Femur (tissue), 1 donor: ENCODE data around the gene CISH.

Source experiments
- DNase-seq: peaks from one replicate; pipeline ENCODE4 v3.0.0-alpha.2; 2017

Gene CISH

DNA sequence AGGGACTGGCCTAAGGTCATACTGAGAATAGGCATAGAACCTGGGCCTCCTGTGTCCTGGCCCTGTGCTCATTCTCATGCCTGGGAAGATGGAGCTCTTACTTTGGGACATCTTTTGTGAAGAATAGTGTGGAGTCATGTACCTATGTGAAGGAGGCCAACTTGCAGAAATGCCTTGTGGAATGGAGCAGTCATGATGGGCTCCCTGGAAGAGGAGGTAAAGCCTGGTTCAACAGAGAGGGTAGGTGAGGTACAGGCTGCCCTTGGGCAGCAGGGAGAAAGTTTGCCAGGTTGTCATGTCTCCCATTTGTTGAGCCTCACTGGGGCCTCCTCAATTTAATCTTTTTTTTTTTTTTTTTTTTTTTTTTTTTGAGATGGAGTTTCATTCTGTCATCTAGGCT, 23.5 kb upstream of the CISH start:
- no peak for DNase-seq

DNA sequence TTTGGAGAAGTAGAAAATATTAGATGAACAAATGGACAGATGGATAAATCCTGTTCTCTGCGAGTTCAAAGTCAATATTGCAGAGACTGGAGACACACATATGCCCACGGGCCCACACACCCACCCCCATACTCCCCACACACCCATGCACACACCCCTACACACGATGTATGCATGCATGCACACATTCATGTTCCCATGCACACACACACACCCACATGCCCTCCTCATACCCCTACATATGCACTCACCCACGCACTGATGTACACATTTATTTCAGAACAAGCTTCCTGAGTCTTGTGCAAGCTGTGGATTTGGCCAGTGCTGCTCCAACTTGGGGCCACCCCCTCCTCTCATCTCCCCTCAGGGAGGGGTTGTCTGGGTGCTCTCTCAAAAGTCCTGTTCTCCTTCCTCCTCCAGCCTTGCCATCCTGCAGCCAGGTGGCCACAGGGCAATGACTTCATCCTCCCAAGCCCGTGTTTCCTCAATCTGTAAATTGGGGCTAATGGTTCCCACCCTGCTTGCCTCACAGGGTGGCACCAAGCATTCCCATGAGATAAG, 21.7 kb upstream of the CISH start:
- DNase-seq, result no peak

DNA sequence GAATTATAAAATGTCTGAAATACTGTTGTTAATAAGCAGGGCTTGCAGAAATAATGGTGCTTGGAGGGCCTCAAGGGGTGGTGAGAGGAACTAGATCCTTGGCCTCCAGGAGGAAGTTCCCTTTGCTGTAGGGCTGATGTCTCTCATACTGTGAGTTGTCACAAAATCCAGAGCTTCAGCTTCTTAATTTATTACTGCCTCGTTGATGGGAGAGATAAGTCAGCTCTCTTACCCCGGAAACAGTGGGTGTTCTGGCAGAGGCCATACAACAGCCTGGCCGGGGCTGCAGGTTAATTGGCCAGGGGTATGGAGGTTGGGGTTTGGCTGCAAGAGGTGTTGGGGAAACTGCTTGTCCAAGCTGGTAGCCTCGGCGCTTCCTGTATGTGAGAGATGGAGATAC, 20.9 kb upstream of the CISH start:
- DNase-seq, result no peak

DNA sequence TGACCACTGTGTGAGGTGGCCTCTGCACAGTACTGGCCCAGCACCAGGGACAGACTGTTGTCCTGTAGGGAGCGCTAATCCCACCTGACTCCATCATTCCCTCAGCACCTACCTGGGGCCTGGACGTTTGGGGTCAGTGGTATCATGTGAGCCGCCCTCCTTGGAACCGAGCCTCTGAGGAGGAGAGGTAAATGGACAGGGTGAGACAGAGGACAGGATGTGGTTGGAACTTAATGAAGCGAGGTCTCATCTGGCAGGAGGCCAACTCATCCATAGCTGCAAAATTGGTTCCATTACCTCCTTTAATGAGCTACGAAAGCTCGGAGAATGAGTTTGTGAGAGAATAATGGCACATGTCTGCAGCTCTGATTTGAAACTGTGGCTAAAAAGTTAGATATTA, 19.3 kb upstream of the CISH start:
- DNase-seq, result no peak

DNA sequence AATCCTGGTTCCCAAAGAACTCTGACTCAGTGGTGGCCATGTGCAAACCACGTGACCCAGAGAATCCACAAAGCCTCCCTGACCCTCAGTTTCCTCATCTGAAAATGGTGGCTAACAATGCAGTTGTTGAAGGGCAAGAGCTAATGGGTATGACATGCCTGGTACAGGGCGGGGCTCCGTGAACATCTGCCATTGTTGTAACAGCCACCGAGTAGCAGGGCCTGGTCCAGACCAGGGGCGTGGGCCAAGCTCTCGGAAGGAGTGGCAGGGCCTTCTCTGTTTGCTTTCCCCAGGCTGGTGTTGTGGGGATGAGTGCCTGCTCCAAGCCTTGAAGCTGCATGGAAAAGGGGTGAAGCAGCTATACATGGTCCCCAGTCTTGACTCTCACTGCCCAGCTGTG, 18.8 kb upstream of the CISH start:
- DNase-seq, result no peak

DNA sequence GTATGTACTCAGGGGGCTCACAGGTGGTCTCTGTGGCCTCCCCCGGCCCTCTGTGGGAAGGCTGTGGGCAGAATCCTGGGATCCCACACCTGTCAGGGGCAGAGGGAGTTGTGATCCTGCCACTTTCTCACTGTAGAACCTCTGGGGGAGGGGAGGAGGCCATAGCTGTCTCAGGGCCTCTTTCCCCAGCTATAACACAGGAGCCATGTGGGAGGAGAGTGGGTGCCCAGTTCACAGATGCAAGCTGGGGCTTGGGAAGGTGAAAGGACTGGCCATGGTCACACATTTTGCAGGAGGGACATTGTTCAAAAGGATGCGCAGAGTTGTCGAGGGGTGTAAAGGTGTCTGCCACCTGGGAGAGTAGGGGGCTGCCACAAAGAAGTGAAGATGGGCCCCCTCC, 17.0 kb upstream of the CISH start:
- DNase-seq, result no peak

DNA sequence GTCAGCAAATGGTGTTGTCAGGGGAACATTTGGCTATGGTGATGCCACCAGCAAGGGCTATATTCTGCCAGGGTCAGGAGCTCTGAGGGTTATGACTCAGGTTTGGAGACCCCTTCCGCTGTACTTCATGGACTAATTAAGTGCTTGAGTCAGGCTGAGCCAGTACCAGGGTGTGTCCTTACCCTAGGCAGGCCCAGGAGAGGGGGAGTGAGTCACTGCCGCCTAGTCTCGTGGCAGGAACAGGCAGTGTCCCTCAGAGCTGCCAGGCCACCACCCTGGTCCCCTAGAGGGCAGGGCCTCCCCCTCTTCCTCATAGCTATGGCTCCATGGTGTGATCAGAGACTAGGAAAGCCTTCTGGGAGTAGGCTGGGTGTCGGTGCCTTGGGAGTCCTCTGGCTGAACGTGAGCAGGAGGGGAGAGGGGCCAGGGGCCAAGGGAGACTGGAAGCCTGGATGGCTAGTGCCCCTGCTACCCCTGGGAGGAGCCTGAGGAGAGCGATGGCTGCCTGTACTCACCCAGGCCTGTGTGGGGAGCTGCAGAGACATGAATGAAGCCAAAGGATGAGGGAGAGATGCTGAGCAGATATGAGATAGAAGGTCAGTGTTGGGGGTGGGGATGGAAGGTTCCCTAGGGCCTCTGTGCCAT, 16.0 kb upstream of the CISH start:
- no peak for DNase-seq

DNA sequence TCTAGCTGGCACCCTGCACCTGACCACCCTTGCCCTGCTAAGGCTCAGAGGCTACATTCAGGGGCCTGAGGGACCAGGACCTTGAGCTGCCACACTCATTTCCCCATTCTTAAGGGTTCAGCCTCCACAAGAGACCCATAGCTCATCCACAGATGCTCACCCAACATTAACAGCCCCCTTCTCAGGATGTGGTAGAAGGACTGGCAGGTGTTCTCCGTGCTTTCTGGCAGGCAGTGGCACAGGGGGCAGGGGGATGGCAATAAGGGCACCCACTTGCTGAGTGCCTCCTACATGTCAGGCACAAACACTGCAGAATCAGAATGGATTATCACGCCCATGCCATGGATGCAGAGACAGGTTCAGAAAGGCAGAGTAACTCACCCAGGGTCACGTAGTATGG, 14.8 kb upstream of the CISH start:
- no peak for DNase-seq

DNA sequence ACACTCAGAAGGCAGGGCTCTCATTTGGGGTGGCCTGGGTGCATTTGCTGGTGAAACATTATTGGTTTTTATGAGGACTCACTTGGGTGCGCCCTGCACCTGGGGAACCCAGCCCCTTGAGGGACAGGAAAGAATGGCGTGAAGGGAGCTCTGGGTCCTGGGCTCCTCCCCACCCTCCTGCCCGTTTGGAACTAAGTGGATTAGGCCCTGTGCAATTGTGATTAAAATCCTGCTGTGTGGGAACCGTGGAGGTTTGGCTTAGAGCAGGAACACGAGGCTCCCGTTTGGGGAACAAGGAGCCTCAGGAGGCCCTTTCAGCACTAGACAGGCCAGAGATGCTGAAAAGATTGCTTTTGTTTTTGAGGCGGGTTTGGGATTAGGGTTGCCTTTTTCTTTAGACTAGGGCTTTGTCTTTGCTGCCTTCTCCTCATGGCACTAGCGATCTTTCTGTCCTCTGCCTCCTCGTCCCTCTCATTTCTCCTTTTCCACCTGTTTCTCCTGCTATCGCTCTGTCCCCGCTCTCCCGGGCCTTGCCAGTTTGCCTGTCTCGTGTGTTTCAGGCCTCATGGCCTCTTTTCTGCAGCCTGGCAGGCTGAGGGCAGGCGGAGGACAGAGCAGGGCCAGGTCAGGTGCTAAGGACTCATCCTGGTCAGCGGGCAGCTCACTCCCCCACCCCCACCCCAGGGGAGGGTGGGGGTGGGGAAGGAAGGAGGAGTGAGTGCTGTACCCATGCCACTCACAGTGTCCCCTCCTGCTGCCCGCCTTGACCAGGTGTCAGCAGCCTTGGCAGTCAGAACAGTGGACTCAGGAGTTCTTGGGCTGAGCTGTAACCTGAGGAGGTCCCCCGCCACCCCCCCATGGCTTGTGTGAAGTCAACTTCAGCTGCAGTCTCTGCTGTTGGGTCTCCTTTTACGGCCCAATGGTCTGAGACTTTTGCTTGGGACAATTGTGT, 13.9 kb upstream of the CISH start:
- no peak for DNase-seq

DNA sequence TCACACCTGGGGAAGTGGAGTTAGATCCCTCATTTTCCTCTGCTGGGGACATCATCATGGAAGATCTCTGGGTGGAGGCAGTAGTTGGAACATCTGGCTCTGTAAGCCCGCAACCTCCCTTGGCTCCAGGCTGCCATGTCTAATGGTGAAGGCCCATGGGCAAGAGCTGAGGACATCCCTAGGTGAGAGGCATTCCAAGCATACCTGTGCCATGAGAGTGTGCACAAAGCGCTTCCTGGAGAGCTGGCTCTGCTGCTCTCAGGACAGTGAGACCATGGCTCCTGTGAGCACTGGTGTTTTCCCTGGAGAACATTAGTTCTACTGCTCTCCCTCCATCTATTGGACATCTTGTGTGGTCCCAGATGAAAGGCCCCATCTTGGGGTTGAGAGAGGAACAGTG, 13.1 kb upstream of the CISH start:
- DNase-seq, result no peak

DNA sequence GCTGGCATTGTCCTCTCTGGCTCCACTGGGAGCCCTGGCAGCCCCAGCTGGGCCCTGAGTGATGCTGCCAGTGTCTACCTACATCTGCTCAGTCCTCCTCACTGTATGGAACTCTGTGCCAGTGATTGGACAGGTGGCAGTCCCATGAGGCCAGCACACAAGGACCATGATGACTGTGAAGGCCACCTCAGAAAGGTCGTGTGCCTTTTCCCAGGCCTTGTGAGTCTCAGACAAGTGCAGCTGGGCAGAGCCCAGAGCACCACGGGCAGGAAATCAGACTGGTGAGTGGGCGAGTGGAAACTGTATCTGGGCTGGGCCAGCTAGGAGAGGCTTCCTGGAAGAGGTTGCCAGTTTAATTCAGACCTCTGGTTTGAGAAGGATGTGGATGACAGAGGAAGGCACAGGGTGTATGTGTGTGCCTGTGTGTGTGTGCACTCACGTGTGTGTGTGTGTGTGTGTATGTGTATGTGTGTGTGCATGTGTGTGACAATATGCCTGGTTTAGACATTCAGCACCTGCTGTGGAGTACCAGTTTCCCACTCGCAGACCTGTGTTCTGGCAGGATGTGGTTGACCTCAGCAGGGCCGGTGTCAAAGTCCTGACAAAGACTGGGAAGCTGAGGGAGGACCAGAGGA, 12.4 kb upstream of the CISH start:
- DNase-seq, result no peak

DNA sequence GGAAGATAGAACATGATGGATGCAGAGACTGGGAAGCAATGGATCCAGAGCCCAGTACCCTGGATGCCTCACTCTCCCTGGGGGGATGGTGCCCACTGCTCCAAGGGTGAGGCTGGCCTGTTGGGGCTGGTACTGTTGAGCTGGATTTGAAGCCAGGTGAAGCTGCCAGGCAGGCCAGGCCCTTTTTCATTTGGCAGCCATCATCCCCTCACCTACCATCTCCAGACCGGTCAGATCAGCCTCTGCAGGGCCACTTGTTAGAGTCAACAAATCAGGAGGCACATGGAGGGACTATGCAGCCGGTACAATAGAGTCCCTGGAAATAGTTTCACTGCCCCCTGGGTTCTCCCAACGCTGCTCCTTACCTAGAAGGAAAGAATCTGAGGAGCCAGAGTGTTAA, 11.3 kb upstream of the CISH start:
- no peak for DNase-seq

DNA sequence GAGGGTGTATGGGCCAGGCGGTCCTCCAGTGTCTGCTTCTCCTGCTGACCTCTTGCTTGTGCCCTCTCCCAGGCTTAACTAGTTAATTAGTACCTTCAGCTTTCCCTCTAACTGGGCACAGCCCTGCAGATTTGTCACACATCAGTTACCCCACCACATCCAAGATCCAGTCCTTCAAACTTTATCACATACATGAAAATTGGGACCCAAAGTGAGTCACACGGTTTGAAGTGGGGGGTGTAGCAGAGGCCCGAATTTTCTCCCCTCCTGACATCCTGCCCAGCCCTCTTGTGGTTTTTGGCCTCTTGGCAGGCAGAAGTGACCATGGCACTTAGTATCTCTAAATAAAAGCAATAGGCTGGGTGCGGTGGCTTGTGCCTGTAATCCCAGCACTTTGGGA, 9.2 kb upstream of the CISH start:
- no peak for DNase-seq

DNA sequence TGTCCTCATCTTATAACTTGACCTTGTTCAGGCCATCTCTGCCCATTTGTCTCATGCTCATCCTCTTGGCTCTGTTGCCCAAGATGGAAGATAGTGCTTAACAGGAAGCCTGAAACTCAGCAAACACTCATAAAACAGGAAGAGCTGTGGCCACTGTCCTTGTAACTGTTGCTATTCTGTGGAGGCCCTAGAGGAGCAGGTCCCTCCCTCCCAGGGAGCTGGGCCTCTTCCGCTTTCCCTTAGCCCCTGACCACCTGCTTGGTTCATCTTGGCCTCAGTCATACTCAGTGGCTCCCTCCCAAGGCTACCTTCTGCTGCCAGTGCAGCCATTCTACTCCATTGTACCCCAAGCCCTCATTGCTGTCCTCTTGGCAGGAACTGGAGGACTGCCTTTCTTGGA, 8.8 kb upstream of the CISH start:
- DNase-seq, result no peak

DNA sequence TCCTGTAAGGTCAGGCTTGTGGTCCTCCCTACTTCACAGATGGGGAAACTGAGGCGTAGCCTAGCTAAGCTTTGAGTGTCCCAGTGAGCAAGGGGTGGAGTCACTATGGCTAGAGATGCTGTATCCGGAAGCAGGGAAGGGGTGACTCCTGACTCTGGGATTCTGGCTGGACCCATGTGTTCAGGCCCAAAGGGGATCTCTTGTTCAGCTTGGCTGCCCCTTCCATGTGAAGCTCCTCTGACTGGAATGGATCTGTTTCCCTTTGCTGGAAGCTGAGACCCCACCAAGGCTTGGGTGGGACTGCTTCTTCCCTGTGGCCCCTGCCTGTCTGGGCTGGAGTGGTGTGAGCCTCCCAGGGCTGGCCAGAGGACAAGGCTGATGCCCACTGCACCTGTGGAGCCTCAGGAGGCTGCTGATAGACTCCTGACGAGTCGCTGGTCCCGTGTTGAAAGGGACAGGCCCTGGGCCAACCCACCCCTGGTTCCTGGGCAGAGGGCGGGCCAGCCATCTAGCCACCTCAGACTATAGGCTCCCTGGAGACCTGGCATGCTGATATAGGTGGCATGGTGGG, 6.4 kb upstream of the CISH start:
- peak; percentile 45 for DNase-seq

DNA sequence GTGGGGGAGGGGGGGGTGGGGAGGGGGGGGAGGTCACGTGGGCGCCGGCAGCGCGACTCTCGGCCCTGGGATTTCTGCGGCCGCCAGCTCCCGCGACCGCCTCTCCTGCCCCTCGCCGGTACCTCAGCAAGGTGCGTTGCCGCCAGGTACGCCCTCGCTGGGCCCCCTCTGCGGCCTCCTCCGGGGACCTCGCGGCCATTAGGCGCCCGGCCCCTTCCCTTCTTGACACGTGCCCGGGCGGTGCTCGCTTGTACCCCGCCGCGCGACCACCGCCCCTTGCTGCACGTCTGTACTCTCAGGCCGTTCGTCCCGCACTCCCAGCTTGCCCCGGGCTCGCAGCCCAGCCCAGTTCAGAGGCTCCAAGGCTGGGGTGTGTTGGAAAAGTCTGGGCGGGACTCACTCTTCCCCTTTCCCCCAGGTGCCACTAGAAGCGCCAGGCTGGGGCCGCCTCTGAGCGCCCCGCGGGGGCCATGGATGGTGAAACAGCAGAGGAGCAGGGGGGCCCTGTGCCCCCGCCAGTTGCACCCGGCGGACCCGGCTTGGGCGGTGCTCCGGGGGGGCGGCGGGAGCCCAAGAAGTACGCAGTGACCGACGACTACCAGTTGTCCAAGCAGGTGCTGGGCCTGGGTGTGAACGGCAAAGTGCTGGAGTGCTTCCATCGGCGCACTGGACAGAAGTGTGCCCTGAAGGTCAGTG, 5.7 kb upstream of the CISH start, which contains the start of gene MAPKAPK3:
MAPKAPK3 (plus strand) TSS at position 56 of the 696 bp plus-strand sequence; CDS start at position 471, 415 bp downstream.
- DNase-seq, result peak; percentile 69

DNA sequence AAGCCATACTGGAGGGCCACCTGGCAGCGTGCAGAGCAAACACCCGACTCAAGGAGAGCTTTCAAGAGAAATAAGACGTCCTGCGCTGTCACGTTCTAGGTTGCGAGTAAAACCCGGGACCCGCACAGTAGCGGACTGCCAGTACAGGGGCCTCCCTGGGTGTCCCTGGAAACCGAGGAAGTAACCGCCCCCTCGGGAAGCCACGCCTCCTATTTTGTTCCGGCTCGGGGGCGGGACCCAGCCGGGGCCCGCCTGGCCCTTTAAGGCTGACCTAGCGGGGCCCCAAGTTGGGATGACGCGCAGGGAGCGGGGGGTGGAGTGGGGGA, 5.2 kb upstream of the CISH start:
- DNase-seq, result peak; percentile 95

DNA sequence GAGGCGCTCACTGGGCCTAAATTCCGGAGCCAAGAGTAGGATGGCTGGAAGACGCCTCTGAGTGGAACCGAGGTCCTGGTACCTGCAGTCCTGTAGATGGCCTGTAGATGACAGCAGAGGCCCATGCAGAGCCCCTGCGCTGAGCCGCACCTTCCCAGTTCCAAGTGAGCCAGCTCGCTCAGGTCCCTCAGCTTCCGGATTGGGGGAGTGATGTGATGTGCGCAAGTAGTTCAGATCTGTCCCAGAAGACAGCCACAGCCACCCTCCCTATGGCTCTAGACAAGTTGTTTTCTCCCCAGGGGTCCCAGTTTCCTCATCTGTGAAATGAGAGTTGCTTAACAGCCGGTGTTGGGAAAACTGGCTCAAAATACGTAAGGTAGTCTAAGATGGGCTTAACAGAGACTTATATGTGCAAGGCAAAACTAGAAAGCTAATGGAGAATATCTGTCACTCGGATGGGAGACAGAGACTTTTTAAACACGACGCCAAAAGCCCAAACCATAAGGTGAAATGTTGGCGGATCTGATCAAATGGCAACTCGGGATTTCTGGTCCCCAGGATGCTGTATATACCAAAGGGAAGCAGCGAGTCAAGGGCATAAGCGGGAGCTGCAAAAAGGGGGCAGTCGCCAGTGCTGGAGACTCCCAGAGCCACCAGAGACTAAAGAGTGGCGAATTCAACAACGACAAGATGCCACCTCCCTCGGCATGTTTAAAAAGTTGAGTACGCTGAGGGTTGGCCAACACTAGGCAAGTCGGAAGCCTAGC, 4.6 kb upstream of the CISH start:
- DNase-seq, result peak; percentile 91

DNA sequence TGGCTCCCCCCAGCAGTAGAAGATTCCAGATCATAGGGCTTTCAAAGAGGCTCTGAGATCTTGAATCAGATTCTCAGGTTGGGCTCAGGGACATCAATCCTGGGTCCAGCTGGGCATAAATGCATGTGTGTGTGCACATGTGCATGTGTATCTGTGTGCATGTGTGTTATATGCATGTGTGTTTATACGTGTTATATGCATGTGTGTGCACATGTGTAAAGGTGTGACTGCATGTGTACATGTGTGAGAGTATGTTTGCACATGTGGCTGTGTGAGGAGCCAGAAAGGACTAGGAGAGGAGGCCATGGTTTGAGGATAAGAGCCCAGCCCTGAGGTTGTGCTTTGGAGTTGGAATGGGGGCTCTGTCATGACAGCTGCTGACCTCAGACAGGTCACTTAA, 3.6 kb upstream of the CISH start:
- DNase-seq, result no peak

DNA sequence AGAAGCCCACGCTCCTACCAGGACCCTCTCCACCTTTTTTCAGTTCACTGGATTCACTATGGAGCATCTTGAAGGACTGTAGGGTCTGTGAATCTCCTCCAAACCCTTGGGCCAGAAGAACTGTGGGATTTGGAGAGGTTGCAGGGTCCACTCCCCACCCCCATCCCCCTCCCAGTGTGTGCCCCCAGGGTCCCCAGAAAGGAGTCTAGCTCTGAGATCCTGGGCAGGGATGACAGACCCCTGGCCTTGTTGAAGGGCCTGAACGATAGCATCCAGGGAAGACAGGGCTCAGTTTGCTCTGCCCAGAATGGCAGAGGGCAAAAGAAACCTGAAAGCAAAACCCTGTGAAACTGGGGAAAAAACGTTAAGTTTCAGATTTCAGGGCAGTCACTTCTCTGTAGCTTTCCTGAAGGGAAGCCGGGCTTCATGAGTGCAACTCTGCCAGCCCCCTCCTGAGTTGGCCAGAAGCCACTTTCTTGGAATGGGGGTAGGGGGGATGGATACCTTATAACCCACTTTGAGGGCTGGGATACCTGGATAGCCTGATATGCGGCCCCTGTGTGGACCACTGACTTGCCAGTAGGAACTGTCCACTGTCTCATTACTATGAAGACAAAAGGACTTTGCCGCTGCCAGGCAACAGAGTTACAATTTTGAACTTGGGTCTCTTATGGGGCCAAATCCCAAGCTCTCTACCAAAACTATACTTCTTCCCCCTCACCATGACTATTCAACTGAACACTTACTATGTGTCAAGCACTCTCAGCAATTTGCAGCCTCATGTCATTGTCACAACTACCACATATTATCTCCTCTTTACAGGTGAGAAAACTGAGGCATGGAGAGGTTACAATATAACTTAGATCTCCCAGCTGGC, 1.6 kb upstream of the CISH start:
- DNase-seq, result no peak
